GM10266 (cell line): ENCODE results near the gene SHANK2.

ENCODE experiments used
- DNase-seq: peaks from one replicate; pipeline ENCODE4 v3.0.0; 2012; ENCODE audit errors: extremely low spot score
- TF ChIP-seq, protein P1 (sequence below): IDR thresholded peaks from 2 replicates; pipeline ENCODE4 v1.5.1; 2012; ENCODE audit warnings: mild to moderate bottlenecking, low read depth; ENCODE audit not compliant: control insufficient read depth, insufficient read depth; ENCODE audit errors: missing control alignments

The SHANK2 gene

DNA sequence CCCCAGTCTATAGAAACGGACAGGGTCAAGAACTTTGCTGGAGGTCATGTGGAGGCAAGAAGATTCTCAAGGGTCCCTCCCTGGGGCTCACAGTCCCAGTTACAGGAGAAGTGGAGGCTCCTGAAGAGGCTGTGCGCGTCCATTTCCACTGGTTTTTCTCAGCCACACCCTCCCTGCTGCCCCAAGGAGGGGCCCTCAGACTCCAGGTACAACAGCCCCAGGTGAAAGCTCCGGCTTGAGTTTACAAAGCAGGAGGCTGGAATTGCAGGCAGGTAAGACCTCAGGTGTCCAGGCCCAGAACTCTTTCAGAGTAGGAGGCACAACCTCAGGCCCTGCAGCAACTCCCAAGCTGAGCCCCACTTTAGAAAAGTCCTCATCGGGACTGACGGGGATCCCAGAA lies 3.1 kb downstream of the SHANK2 start:
- no peak for DNase-seq
- TF ChIP-seq, protein P1, sequence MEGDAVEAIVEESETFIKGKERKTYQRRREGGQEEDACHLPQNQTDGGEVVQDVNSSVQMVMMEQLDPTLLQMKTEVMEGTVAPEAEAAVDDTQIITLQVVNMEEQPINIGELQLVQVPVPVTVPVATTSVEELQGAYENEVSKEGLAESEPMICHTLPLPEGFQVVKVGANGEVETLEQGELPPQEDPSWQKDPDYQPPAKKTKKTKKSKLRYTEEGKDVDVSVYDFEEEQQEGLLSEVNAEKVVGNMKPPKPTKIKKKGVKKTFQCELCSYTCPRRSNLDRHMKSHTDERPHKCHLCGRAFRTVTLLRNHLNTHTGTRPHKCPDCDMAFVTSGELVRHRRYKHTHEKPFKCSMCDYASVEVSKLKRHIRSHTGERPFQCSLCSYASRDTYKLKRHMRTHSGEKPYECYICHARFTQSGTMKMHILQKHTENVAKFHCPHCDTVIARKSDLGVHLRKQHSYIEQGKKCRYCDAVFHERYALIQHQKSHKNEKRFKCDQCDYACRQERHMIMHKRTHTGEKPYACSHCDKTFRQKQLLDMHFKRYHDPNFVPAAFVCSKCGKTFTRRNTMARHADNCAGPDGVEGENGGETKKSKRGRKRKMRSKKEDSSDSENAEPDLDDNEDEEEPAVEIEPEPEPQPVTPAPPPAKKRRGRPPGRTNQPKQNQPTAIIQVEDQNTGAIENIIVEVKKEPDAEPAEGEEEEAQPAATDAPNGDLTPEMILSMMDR = no peak

DNA sequence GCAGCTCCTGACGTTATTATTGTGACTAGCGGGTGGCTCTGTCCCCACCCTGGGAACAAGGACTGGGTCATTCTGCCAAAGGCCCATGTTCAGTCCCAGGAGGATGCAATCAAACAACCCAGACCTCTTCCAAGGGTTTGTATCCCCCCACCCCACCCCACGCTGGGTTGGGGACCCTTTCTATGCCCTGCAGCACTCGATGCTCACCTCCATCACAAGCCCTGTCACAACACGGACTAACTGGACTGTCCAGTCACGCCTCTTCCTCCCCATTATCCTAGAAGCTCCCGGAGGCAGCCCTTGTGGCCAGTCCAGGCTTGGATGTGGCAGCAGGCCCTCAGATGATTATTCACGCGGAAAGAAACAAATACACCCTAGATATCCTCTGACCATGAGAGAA lies 3.7 kb downstream of the SHANK2 start:
- TF ChIP-seq, protein P1 = no peak

DNA sequence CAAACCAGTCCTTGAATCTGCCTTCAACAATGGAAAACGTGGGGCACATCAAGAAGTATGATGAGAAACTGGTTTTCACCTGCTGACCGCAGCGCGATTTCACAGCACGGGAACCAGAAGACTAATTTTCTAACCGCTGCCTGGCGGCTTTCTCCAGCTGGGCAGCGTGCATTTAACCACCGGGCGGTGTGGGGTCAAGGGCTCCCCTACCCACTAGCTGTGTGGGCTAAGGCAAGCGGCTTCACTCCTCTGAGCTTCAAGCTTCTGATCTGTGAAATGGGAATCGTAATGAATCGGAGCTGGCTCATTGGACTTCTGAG lies 4.2 kb downstream of the SHANK2 start:
- TF ChIP-seq, protein P1 = no peak

More for the DNA sequence above, 3.7 kb downstream of the SHANK2 start:
- no peak for DNase-seq

DNA sequence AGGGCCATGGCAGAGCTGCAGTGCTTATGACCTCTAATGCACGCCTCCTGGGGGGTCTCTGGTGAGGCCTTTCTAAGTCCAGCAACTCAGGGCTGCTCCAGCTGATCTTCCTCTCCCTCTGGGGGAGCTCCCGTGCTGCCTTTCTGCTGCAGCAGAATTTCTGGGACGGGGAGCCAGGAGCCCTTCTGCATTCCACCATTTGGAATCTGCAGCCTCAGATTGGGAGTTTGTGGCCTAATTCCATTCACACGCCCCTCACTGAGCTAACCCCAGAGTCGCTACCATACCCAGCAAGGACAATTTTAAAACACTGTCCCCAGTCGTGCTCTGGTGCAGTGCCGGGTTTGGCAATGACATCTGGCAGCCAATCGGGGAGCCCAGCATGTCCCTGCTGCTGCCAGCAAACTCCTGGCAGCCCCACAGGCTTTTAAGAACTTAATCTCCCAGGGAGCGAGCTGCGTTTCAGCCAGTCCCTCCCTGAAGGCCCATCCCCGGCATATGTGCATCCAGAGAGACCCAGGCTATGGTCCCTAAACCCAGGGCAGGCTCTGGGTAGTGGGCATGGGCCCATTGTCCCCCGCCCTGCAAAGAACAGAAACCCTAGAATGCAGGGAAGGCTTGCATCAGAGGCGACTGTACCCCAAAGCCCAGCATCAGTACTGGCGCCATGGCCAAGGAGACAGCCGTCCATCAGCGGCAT lies 4.7 kb downstream of the SHANK2 start:
- no peak for DNase-seq

More for the DNA sequence above, 4.2 kb downstream of the SHANK2 start:
- no peak for DNase-seq

DNA sequence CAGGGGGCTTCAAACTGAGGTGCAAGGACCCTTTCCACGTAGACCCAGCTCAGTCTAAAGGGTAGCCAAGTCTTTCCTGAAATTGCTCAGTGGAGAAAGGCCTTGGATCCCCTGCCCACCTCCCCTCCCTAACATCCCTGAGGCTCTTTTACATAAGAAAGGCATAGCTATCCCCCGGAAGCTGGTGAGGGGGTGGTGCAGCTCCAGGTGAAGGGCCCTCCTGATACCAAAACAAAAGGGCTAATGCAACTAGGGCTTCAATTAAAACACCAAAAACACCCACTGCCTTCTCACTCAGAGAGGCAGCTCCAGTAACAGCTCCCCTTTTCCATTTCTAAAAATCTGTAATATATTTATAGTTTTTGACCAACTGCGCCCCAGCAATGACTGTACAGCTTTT lies 5.8 kb downstream of the SHANK2 start:
- no peak for DNase-seq
- TF ChIP-seq, protein P1 = no peak

More for the DNA sequence above, 4.7 kb downstream of the SHANK2 start:
- TF ChIP-seq, protein P1 = no peak

DNA sequence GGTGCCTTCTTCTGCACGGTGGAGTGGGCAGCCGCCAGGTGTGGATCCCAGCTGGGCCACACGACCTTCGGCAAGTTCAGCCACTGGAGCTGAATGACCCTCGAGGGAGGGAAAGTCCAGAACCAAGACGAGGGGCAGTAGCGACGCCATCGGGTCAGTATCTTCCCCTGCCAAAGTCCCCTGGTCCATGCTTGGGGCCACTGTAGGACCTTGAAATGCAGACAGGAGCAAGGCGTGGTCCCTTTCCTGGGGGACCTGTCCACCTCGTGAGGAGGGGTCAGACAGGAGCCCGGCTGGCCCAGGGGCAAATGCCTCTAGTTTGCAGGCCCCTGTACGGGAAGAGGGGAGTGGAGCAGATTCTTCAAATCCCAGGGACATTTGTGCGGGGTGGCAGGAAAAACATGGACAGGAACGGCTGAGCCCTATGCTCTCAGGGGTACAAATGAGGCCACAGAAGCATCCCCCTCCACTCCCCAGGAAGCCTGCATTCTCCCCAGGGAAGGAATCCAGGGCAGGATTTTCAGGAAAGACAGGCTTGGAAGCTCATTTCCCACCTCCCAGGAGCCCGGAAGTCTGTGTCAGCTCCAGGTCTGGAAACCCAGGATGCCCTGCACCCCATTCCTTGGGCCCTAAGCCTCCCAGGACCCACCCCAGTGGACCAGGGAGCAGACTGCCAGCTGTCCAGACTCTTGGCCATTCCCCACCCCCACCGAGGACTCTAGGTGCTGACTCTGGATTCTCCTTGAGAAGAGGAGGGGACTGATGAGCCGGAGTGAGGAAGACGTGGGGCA lies 6.6 kb downstream of the SHANK2 start:
- DNase-seq = no peak
- TF ChIP-seq, protein P1 = no peak
